Measurements from ENCODE around the gene LRRN2. TPM values are rescaled to one million over a fixed set of nuclear protein-coding genes. Genes with fewer than 3 reads are reported as not detected.

LRRN2 gene
- total RNA-seq, 1 experiment from 2014 or later: 5.8 TPM

DNA sequence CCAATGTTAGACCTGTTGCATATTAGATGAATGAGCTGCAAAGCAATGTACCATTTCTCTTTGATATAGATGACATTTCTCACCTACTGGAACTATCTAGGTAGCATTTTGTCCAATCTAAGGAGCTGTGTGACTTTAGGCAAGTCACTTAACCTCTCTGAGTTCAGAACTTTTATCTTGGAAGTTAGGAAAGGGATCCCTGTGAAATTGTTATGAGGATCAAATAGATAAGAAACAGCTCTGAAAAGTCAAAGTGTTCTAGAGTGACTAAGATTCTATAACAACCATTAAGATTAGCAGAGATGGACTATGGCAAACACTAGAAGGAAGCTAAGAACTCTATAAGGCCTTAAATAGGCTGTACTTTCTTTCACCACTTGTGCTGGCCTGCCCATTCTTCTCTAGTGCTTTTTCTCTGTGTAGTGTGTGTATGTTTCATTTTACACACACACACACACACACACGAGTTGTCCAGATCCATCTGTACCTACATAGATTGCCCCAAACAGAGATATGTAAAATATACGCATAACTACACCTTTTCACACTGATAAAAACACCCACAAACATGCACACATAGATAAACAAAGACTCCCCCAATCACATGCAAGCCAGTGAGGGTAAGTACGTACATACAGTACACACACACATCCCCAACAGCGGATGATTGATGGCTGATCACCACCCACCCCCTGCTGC is 19.4 kb upstream of the LRRN2 start:
- Histone ChIP-seq H2AK5ac (ENCODE audit: insufficient read length, low read length) (no peak overlapping the region), H3K27me3 (ENCODE audit: insufficient read depth, low read length) (peaks cover 14% of the 10 kb centered on the region; the same call in 1 of the 2 replicates), H4K91ac (ENCODE audit: insufficient read length, low read depth, low read length) (no peak overlapping the region), H3K14ac (ENCODE audit: insufficient read depth, low read length) (no peak overlapping the region; the same call in 1 of the 2 replicates), H2BK5ac (ENCODE audit: insufficient read length, low read length) (no peak overlapping the region), H3K18ac (ENCODE audit: insufficient read length, low read depth, low read length) (no peak overlapping the region), H3K27ac (ENCODE audit: insufficient read length, low read depth, low read length) (no peak overlapping the region), H3T11ph (ENCODE audit: low read length) (no peak overlapping the region), H2BK120ac (ENCODE audit: low read depth, low read length, poor library complexity, severe bottlenecking) (no peak overlapping the region), H2BK15ac (ENCODE audit: low read depth, low read length) (no peak overlapping the region), H4K8ac (replicated peaks; ENCODE audit: insufficient read length, low read depth, low read length) (no peak overlapping the region), H3K4me1 (ENCODE audit: insufficient read depth, low read length) (peaks cover 25% of the 10 kb centered on the region), H3K4me2 (ENCODE audit: insufficient read depth, insufficient read length, low read length) (no peak overlapping the region), H3K79me1 (ENCODE audit: insufficient read depth, low read depth, low read length, poor library complexity, severe bottlenecking) (no peaks in the 10 kb centered on the region), H3K23ac (ENCODE audit: insufficient read length, low read depth, low read length) (no peak overlapping the region), H3K23me2 (ENCODE audit: insufficient read length, low read depth, low read length, poor library complexity, severe bottlenecking) (no peaks in the 10 kb centered on the region), H3K79me2 (ENCODE audit: insufficient read depth, low read length) (no peaks in the 10 kb centered on the region), H3K9me3 (ENCODE audit: control insufficient read depth, low read depth, low read length) (no peaks in the 10 kb centered on the region), H4K5ac (ENCODE audit: insufficient read length, low read depth, low read length) (no peak overlapping the region), H3K9ac (ENCODE audit: extremely low read depth, insufficient read length, low read length) (no peak overlapping the region), H3K56ac (ENCODE audit: insufficient read length, low read depth, low read length) (no peak overlapping the region), H2AFZ (ENCODE audit: low read length) (no peak overlapping the region), H2BK12ac (ENCODE audit: insufficient read length, low read depth, low read length) (no peak overlapping the region), H3K4ac (ENCODE audit: low read depth, low read length) (no peak overlapping the region), H2BK20ac (ENCODE audit: low read depth, low read length, poor library complexity, severe bottlenecking) (no peak overlapping the region), H4K20me1 (ENCODE audit: control insufficient read depth, insufficient read depth, insufficient read length) (no peaks in the 10 kb centered on the region)
- no peak overlapping the region for H3K27ac Mint-ChIP-seq
- H3K9me3 Mint-ChIP-seq: peaks cover 2 to 11% of the 10 kb centered on the region in 2 experiments; a peak in 2 of 5 replicates
- peaks cover 0 to 2% (median 0%) of the 10 kb centered on the region in 3 experiments; a peak in 1 of 7 replicates for H3K36me3 Mint-ChIP-seq (ENCODE audit: insufficient read depth in 1 of 3, low read depth in 3 of 3)
- no peak for DNase-seq
- H3K27me3 Mint-ChIP-seq (ENCODE audit: low read depth): peaks cover 96% of the 10 kb centered on the region
- H3K4me3 Mint-ChIP-seq: no peak overlapping the region; a peak in 1 of 5 replicates
- H3K4me1 Mint-ChIP-seq: peaks cover 41 to 42% of the 10 kb centered on the region in 2 experiments
- 100% methylated on average over 1 of the region's 4 CpGs for WGBS (ENCODE audit: extremely low coverage, insufficient read length, low lambda C conversion rate)
- TF ChIP-seq, protein P1, sequence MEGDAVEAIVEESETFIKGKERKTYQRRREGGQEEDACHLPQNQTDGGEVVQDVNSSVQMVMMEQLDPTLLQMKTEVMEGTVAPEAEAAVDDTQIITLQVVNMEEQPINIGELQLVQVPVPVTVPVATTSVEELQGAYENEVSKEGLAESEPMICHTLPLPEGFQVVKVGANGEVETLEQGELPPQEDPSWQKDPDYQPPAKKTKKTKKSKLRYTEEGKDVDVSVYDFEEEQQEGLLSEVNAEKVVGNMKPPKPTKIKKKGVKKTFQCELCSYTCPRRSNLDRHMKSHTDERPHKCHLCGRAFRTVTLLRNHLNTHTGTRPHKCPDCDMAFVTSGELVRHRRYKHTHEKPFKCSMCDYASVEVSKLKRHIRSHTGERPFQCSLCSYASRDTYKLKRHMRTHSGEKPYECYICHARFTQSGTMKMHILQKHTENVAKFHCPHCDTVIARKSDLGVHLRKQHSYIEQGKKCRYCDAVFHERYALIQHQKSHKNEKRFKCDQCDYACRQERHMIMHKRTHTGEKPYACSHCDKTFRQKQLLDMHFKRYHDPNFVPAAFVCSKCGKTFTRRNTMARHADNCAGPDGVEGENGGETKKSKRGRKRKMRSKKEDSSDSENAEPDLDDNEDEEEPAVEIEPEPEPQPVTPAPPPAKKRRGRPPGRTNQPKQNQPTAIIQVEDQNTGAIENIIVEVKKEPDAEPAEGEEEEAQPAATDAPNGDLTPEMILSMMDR (conservative IDR thresholded peaks at IDR 0.05): no peak
